Neural progenitor cell (in vitro differentiated cells): ENCODE data around the gene CAP1. TPM values are rescaled to one million over a fixed set of nuclear protein-coding genes. Genes with fewer than 3 reads are reported as not detected.

Experiments
- DNase-seq: peaks from one replicate; pipeline ENCODE4 v3.0.0-alpha.2; 2016; ENCODE audit warnings: low spot score
- H2AFZ ChIP-seq: fragments of 200-600 bp; sonication (generic); replicated peaks from 2 replicates; pipeline ENCODE4 v1.6.1; 2016; ENCODE audit warnings: antibody characterized with exemption
- H3F3A ChIP-seq: fragments of 200-600 bp; sonication (generic); 2 replicates; pipeline ENCODE4 v1.6.1; 2016; ENCODE audit warnings: antibody characterized with exemption, low read depth
- H3K27ac ChIP-seq: fragments of 200-600 bp; sonication (generic); 2 replicates; pipeline ENCODE4 v1.5.1; 2016; ENCODE audit warnings: mild to moderate bottlenecking
- H3K27me3 ChIP-seq: fragments of 200-600 bp; sonication (generic); 2 replicates; pipeline ENCODE4 v1.6.1; 2016; ENCODE audit warnings: mild to moderate bottlenecking, moderate library complexity
- H3K36me3 ChIP-seq: fragments of 200-600 bp; sonication (generic); 2 replicates; pipeline ENCODE4 v1.5.1; 2016
- H3K4me1 ChIP-seq: fragments of 200-600 bp; sonication (generic); 2 replicates; pipeline ENCODE4 v1.6.1; 2016; ENCODE audit warnings: mixed run types
- H3K4me2 ChIP-seq: fragments of 200-600 bp; sonication (generic); 2 replicates; pipeline ENCODE4 v1.6.1; 2016
- H3K4me3 ChIP-seq: fragments of 200-600 bp; sonication (generic); 2 replicates; pipeline ENCODE4 v1.5.1; 2016
- H3K79me2 ChIP-seq: fragments of 200-600 bp; sonication (generic); 2 replicates; pipeline ENCODE4 v1.6.1; 2016; ENCODE audit warnings: low read depth
- H3K9ac ChIP-seq: fragments of 200-600 bp; sonication (generic); 2 replicates; pipeline ENCODE4 v1.6.1; 2016
- H3K9me3 ChIP-seq: fragments of 200-600 bp; sonication (generic); 2 replicates; pipeline ENCODE4 v1.5.1; 2016; ENCODE audit warnings: low read depth
- H4K20me1 ChIP-seq: fragments of 200-600 bp; sonication (generic); 2 replicates; pipeline ENCODE4 v1.6.1; 2016; ENCODE audit warnings: low read depth
- H3K27ac Mint-ChIP-seq: 3 replicates; pipeline ENCODE4 v1.8.0; 2021; ENCODE audit warnings: mixed read lengths
- H3K27me3 Mint-ChIP-seq: 2 replicates; pipeline ENCODE4 v1.8.0; 2022; ENCODE audit warnings: low read depth, mild to moderate bottlenecking, inconsistent platforms, moderate library complexity, mixed read lengths; ENCODE audit not compliant: insufficient read depth
- H3K36me3 Mint-ChIP-seq: 3 replicates; pipeline ENCODE4 v1.8.0; 2021; ENCODE audit warnings: mixed read lengths
- H3K4me1 Mint-ChIP-seq: 3 replicates; pipeline ENCODE4 v1.8.0; 2021; ENCODE audit warnings: mixed read lengths
- H3K4me3 Mint-ChIP-seq: 3 replicates; pipeline ENCODE4 v1.8.0; 2021; ENCODE audit warnings: mild to moderate bottlenecking, moderate library complexity, mixed read lengths
- H3K9me3 Mint-ChIP-seq: 3 replicates; pipeline ENCODE4 v1.8.0; 2020; ENCODE audit warnings: mixed read lengths
- EZH2 ChIP-seq: fragments of 200-600 bp; sonication (generic); IDR thresholded peaks from 2 replicates; pipeline ENCODE4 v1.6.1; 2017; ENCODE audit warnings: antibody characterized with exemption, mild to moderate bottlenecking, moderate library complexity
- EZH2phosphoT487 ChIP-seq: fragments of 200-600 bp; sonication (generic); IDR thresholded peaks from 2 replicates; pipeline ENCODE4 v1.6.1; 2017; ENCODE audit warnings: antibody characterized with exemption
- total RNA-seq: library from RNA; depleted of rRNA; stranded (reverse); fragments of >200 nt; gene quantifications from 2 replicates; pipeline ENCODE4 v1.2.3, GENCODE V29; 2015; ENCODE audit warnings: low replicate concordance
- TF ChIP-seq, protein P1 (sequence below): fragments of 200-600 bp; sonication (generic); IDR thresholded peaks from 2 replicates; pipeline ENCODE4 v1.5.1; 2017; ENCODE audit warnings: antibody characterized with exemption, mild to moderate bottlenecking

The CAP1 gene
- total RNA-seq, 1 donor from 2014 or later: 150 TPM

DNA sequence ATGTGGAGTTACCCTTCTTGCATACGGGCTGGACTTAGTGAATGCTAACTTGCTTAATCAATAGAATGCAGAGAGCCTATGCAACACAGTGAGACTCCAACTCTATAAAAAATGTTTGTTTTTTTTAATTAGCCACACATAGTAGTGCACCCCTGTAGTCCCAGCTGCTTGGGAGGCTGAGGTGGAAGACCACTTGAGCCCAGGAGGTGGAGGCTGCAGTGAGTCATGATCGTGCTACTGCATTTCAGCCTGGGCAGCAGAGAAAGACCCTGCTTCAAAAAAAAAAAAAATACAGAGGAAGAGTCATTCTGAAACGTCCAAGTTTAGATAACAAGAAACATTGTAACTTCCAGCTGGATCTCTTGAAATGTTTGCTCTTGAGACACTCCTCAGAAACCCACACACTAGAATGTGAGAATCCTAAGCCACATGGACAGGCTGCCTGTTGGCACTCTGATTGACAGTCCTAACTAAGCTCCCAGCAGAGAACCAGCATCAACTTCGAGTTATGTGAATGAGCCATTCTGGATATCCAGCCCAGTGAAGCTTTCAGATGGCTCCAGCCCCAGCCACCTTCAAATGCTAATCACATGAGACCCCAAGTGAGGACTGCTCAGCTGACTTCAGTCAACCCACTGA, 20.0 kb upstream of the CAP1 start:
- no peak overlapping the region for H3K4me3 ChIP-seq
- no peaks in the 10 kb centered on the region for H3K4me1 ChIP-seq
- H3K36me3 Mint-ChIP-seq: peaks cover 4% of the 10 kb centered on the region
- H3K27me3 ChIP-seq: no peaks in the 10 kb centered on the region
- H3K4me1 Mint-ChIP-seq: no peaks in the 10 kb centered on the region
- no peak overlapping the region for H3K4me3 Mint-ChIP-seq
- H3K4me2 ChIP-seq: no peak overlapping the region
- no peaks in the 10 kb centered on the region for H4K20me1 ChIP-seq
- DNase-seq: no peak
- H3K27me3 Mint-ChIP-seq: peaks cover 3% of the 10 kb centered on the region
- peaks cover 19% of the 10 kb centered on the region for H3K9me3 Mint-ChIP-seq
- no peaks in the 10 kb centered on the region for H3K36me3 ChIP-seq
- no peak overlapping the region for H3K9ac ChIP-seq
- no peaks in the 10 kb centered on the region for H3K79me2 ChIP-seq
- H3K27ac Mint-ChIP-seq: no peak overlapping the region
- no peak overlapping the region for H3K27ac ChIP-seq
- TF ChIP-seq, protein P1, sequence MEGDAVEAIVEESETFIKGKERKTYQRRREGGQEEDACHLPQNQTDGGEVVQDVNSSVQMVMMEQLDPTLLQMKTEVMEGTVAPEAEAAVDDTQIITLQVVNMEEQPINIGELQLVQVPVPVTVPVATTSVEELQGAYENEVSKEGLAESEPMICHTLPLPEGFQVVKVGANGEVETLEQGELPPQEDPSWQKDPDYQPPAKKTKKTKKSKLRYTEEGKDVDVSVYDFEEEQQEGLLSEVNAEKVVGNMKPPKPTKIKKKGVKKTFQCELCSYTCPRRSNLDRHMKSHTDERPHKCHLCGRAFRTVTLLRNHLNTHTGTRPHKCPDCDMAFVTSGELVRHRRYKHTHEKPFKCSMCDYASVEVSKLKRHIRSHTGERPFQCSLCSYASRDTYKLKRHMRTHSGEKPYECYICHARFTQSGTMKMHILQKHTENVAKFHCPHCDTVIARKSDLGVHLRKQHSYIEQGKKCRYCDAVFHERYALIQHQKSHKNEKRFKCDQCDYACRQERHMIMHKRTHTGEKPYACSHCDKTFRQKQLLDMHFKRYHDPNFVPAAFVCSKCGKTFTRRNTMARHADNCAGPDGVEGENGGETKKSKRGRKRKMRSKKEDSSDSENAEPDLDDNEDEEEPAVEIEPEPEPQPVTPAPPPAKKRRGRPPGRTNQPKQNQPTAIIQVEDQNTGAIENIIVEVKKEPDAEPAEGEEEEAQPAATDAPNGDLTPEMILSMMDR: no peak
- TF ChIP-seq EZH2 (no peak), EZH2phosphoT487 (no peak)
- H3F3A ChIP-seq: no peaks in the 10 kb centered on the region
- no peak overlapping the region for H2AFZ ChIP-seq
- H3K9me3 ChIP-seq: no peaks in the 10 kb centered on the region

DNA sequence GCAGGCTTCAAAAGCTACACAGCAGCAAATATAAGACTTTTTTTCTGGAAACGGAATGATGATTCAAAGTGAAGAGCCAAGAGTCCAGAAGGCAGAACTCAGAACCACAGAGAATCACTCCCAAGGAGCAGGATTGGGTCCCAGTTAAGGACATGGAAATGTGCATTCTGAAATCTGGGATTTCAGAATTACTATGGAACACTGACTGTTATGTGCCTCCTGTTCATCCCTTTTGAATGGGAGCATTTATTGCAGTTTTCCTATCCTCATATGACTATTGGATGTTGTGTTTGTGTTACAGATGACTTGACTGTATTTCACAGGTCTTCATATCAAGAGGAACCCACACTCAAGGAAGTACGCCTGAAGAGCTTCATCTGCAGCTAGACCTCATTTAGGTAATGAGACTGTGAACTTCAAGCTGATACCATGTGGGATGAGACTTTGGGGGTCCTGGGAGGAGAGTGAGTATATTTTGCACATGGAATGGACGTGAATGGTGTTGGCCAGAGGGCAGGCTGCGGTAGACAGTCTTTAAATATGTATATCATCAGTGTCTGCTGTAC, 17.1 kb upstream of the CAP1 start:
- no peaks in the 10 kb centered on the region for H3F3A ChIP-seq
- H3K4me2 ChIP-seq: no peak overlapping the region
- H3K4me1 ChIP-seq: no peaks in the 10 kb centered on the region
- DNase-seq: no peak
- Mint-ChIP-seq H3K9me3 (peaks cover 21% of the 10 kb centered on the region), H3K36me3 (peaks cover 4% of the 10 kb centered on the region), H3K4me1 (no peaks in the 10 kb centered on the region), H3K27me3 (peaks cover 5% of the 10 kb centered on the region), H3K4me3 (no peak overlapping the region), H3K27ac (no peak overlapping the region)
- H3K27me3 ChIP-seq: peaks cover 4% of the 10 kb centered on the region
- no peaks in the 10 kb centered on the region for H3K36me3 ChIP-seq
- H3K79me2 ChIP-seq: no peaks in the 10 kb centered on the region
- TF ChIP-seq, protein P1: no peak
- no peak for TF ChIP-seq EZH2
- no peak overlapping the region for H2AFZ ChIP-seq
- no peak overlapping the region for H3K4me3 ChIP-seq
- no peaks in the 10 kb centered on the region for H4K20me1 ChIP-seq
- no peak overlapping the region for H3K9ac ChIP-seq
- no peak overlapping the region for H3K27ac ChIP-seq
- no peaks in the 10 kb centered on the region for H3K9me3 ChIP-seq

DNA sequence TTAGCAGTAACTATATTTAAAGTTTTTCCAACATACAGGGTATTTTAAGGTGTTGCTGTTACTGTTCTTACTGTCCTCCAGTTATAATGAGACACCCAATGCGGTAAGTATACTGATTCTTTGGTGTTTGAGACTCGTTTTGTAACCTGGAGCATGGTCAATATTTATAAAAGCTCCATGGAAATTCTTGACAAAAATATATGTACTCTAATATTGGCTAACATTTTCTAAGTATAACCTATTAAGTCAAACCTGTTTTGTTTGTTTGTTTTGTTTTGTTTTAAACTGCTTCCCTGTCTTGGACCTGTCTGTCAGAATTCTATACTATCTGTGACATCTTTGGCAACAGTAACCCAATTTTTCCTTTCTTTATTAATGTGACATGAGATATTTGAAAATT, 15.9 kb upstream of the CAP1 start:
- H3K4me1 ChIP-seq: no peaks in the 10 kb centered on the region
- H3K36me3 Mint-ChIP-seq: peaks cover 4% of the 10 kb centered on the region

More for the DNA sequence above, 15.9 kb upstream of the CAP1 start:
- TF ChIP-seq EZH2phosphoT487 (no peak), EZH2 (no peak)
- TF ChIP-seq, protein P1: no peak
- Histone ChIP-seq H3K9me3 (no peaks in the 10 kb centered on the region), H2AFZ (no peak overlapping the region), H3K27ac (no peak overlapping the region), H3K4me2 (no peak overlapping the region), H3K4me3 (no peak overlapping the region), H3K79me2 (no peaks in the 10 kb centered on the region), H4K20me1 (no peaks in the 10 kb centered on the region), H3K9ac (no peak overlapping the region), H3F3A (no peaks in the 10 kb centered on the region), H3K36me3 (no peaks in the 10 kb centered on the region), H3K27me3 (peaks cover 4% of the 10 kb centered on the region)
- no peaks in the 10 kb centered on the region for H3K4me1 Mint-ChIP-seq
- DNase-seq: no peak
- H3K27ac Mint-ChIP-seq: no peak overlapping the region
- peaks cover 5% of the 10 kb centered on the region for H3K27me3 Mint-ChIP-seq
- H3K4me3 Mint-ChIP-seq: no peak overlapping the region
- peaks cover 16% of the 10 kb centered on the region for H3K9me3 Mint-ChIP-seq
